GM21529 (cell line): ENCODE results near the gene MUSTN1.

Source experiments
- ATAC-seq: cut with Tn5 transposase; IDR thresholded peaks from one replicate; pipeline ENCODE4 v1.9.1; 2021; ENCODE audit not compliant: unreplicated experiment

MUSTN1 gene

GRCh38 chr3:52854013-52854412 lies 19.2 kb upstream of the MUSTN1 start:
- ATAC-seq: no peak

- no peak for ATAC-seq
Measured at GRCh38 chr3:52852419-52852818, 17.6 kb upstream of the MUSTN1 start.

- ATAC-seq: peak; percentile 45
Measured at GRCh38 chr3:52851348-52851747, 16.5 kb upstream of the MUSTN1 start.

- ATAC-seq: no peak
Measured at GRCh38 chr3:52849656-52850055, 14.8 kb upstream of the MUSTN1 start.

- ATAC-seq: no peak
Measured at GRCh38 chr3:52848617-52849016, 13.8 kb upstream of the MUSTN1 start.

GRCh38 chr3:52847726-52848125 lies 12.9 kb upstream of the MUSTN1 start:
- no peak for ATAC-seq

GRCh38 chr3:52847241-52847640 lies 12.4 kb upstream of the MUSTN1 start:
- ATAC-seq: no peak

GRCh38 chr3:52846432-52846965 lies 11.7 kb upstream of the MUSTN1 start:
- ATAC-seq: no peak

GRCh38 chr3:52845691-52846431 lies 11.0 kb upstream of the MUSTN1 start:
- no peak for ATAC-seq

- ATAC-seq: no peak
Measured at GRCh38 chr3:52845157-52845556, 10.3 kb upstream of the MUSTN1 start.

- ATAC-seq: no peak
Measured at GRCh38 chr3:52844290-52844975, 9.6 kb upstream of the MUSTN1 start.

- ATAC-seq: no peak
Measured at GRCh38 chr3:52843881-52844280, 9.1 kb upstream of the MUSTN1 start.

- ATAC-seq: no peak
Measured at GRCh38 chr3:52843108-52843865, 8.5 kb upstream of the MUSTN1 start.

- ATAC-seq: no peak
Measured at GRCh38 chr3:52842424-52842823, 7.6 kb upstream of the MUSTN1 start.

GRCh38 chr3:52841981-52842340 lies 7.1 kb upstream of the MUSTN1 start:
- ATAC-seq: no peak

GRCh38 chr3:52841211-52841980 lies 6.6 kb upstream of the MUSTN1 start:
- no peak for ATAC-seq

GRCh38 chr3:52839892-52840545 lies 5.2 kb upstream of the MUSTN1 start:
- ATAC-seq: no peak

GRCh38 chr3:52839268-52839575 lies 4.4 kb upstream of the MUSTN1 start:
- no peak for ATAC-seq

GRCh38 chr3:52838561-52839267 lies 3.9 kb upstream of the MUSTN1 start:
- ATAC-seq: no peak

- ATAC-seq: no peak
Measured at GRCh38 chr3:52836986-52837385, 2.2 kb upstream of the MUSTN1 start.
